GM21367 (cell line): ENCODE results near the gene FMNL2.

Experiments
- ATAC-seq: cut with Tn5 transposase; IDR thresholded peaks from one replicate; pipeline ENCODE4 v1.9.1; 2021; ENCODE audit not compliant: unreplicated experiment

FMNL2 gene

GRCh38 chr2:152569186-152569585, 234.2 kb downstream of the FMNL2 start:
- ATAC-seq = no peak

GRCh38 chr2:152571048-152571766, 236.2 kb downstream of the FMNL2 start:
- ATAC-seq = no peak

GRCh38 chr2:152572031-152572430, 237.1 kb downstream of the FMNL2 start:
- no peak for ATAC-seq

- peak; percentile 90 for ATAC-seq
These were observed 238.2 kb downstream of the FMNL2 start for GRCh38 chr2:152573168-152573567.

- ATAC-seq = no peak
These were observed 242.6 kb downstream of the FMNL2 start for GRCh38 chr2:152577579-152577978.

GRCh38 chr2:152578573-152578972, 243.6 kb downstream of the FMNL2 start:
- no peak for ATAC-seq

- no peak for ATAC-seq
These were observed 245.7 kb downstream of the FMNL2 start for GRCh38 chr2:152580714-152581113.

GRCh38 chr2:152581360-152581759, 246.4 kb downstream of the FMNL2 start:
- ATAC-seq = no peak

GRCh38 chr2:152582081-152582480, 247.1 kb downstream of the FMNL2 start:
- ATAC-seq = no peak

- no peak for ATAC-seq
These were observed 248.7 kb downstream of the FMNL2 start for GRCh38 chr2:152583512-152584229.

GRCh38 chr2:152584301-152584700, 249.3 kb downstream of the FMNL2 start:
- ATAC-seq = no peak

- no peak for ATAC-seq
These were observed 251.0 kb downstream of the FMNL2 start for GRCh38 chr2:152585830-152586484.

- no peak for ATAC-seq
These were observed 252.4 kb downstream of the FMNL2 start for GRCh38 chr2:152587187-152587947.

- ATAC-seq = no peak
These were observed 254.0 kb downstream of the FMNL2 start for GRCh38 chr2:152588998-152589397.

- peak; percentile 84 for ATAC-seq
These were observed 259.2 kb downstream of the FMNL2 start for GRCh38 chr2:152594022-152594766.

- no peak for ATAC-seq
These were observed 259.8 kb downstream of the FMNL2 start for GRCh38 chr2:152594792-152595191.

- ATAC-seq = no peak
These were observed 264.2 kb downstream of the FMNL2 start for GRCh38 chr2:152598975-152599759.

- no peak for ATAC-seq
These were observed 265.2 kb downstream of the FMNL2 start for GRCh38 chr2:152600051-152600657.

GRCh38 chr2:152600697-152601096, 265.7 kb downstream of the FMNL2 start:
- no peak for ATAC-seq
